HepG2 (cell line): Measurements from ENCODE around the gene TUBB3. TPM values are rescaled to one million over a fixed set of nuclear protein-coding genes. Genes with fewer than 3 reads are reported as not detected.

ENCODE experiments used
- ATF1 ChIP-seq: IDR thresholded peaks from 2 replicates; pipeline ENCODE4 v1.6.1; 2016; ENCODE audit warnings: mild to moderate bottlenecking, control low read depth
- ATF4 ChIP-seq, 2 experiments: fragments of 450-650 bp in 1 of 2; sonication (generic) in 1 of 2; formaldehyde crosslinking; IDR thresholded peaks; 2 replicates each; pipeline versions ENCODE4 v1.5.0 to v1.8.0; 2020 to 2022; ENCODE audit warnings: mild to moderate bottlenecking in 1 of 2, missing genetic modification reagents in 1 of 2
- BHLHE40 ChIP-seq: IDR thresholded peaks from 2 replicates; pipeline ENCODE4 v1.6.1; 2011; ENCODE audit warnings: low read length, improper control_type of control experiment
- GFI1 ChIP-seq: sonication (generic); formaldehyde crosslinking; IDR thresholded peaks from 2 replicates; pipeline ENCODE4 v1.5.0; 2020; ENCODE audit warnings: missing genetic modification reagents, mild to moderate bottlenecking, borderline replicate concordance
- HNRNPH1 ChIP-seq: fragments of 200-400 bp; formaldehyde crosslinking; optimal IDR thresholded peaks from 2 replicates; pipeline ENCODE3; 2017; ENCODE audit warnings: mild to moderate bottlenecking, low read depth, low read length
- MED1 ChIP-seq: sonication (generic); formaldehyde crosslinking; IDR thresholded peaks from 2 replicates; pipeline ENCODE4 v1.4.0; 2020; ENCODE audit warnings: missing genetic modification reagents
- MYNN ChIP-seq: sonication (generic); formaldehyde crosslinking; IDR thresholded peaks from 2 replicates; pipeline ENCODE4 v1.4.0; 2020; ENCODE audit warnings: mild to moderate bottlenecking, low read depth, missing genetic modification reagents
- RBM22 ChIP-seq: fragments of 200-400 bp; formaldehyde crosslinking; optimal IDR thresholded peaks from 2 replicates; pipeline ENCODE3; 2017; ENCODE audit warnings: mild to moderate bottlenecking, low read length, moderate library complexity
- SETDB1 ChIP-seq: sonication (generic); formaldehyde crosslinking; IDR thresholded peaks from 2 replicates; pipeline ENCODE4 v1.5.1; 2020; ENCODE audit warnings: missing genetic modification reagents, mild to moderate bottlenecking, borderline replicate concordance
- SNAPC4 ChIP-seq: sonication (generic); formaldehyde crosslinking; IDR thresholded peaks from 2 replicates; pipeline ENCODE4 v1.4.0; 2020; ENCODE audit warnings: mild to moderate bottlenecking, missing genetic modification reagents
- SNRNP70 ChIP-seq: fragments of 200-400 bp; formaldehyde crosslinking; IDR thresholded peaks from 2 replicates; pipeline ENCODE4 v1.6.1; 2017; ENCODE audit warnings: mild to moderate bottlenecking, low read depth, low read length, moderate library complexity
- STAG1 ChIP-seq: sonication (generic); formaldehyde crosslinking; IDR thresholded peaks from 2 replicates; pipeline ENCODE4 v1.4.0; 2020; ENCODE audit warnings: missing genetic modification reagents
- TFDP2 ChIP-seq: sonication (generic); formaldehyde crosslinking; IDR thresholded peaks from 2 replicates; pipeline ENCODE4 v1.4.0; 2020; ENCODE audit warnings: missing genetic modification reagents
- XRCC5 ChIP-seq: fragments of 200-400 bp; formaldehyde crosslinking; optimal IDR thresholded peaks from 2 replicates; pipeline ENCODE3; 2017; ENCODE audit warnings: mild to moderate bottlenecking, low read length
- ZBTB21 ChIP-seq: sonication (generic); formaldehyde crosslinking; IDR thresholded peaks from 2 replicates; pipeline ENCODE4 v1.4.0; 2020; ENCODE audit warnings: missing genetic modification reagents
- ZNF121 ChIP-seq: sonication (generic); formaldehyde crosslinking; IDR thresholded peaks from 2 replicates; pipeline ENCODE4 v1.5.0; 2020; ENCODE audit warnings: mild to moderate bottlenecking, missing genetic modification reagents
- ZNF138 ChIP-seq: sonication (generic); formaldehyde crosslinking; IDR thresholded peaks from 2 replicates; pipeline ENCODE4 v1.5.0; 2020; ENCODE audit warnings: mild to moderate bottlenecking, low read depth, missing genetic modification reagents
- ZNF430 ChIP-seq: sonication (generic); formaldehyde crosslinking; IDR thresholded peaks from 2 replicates; pipeline ENCODE4 v1.9.0; 2021; ENCODE audit warnings: mild to moderate bottlenecking, missing genetic modification reagents
- ZNF547 ChIP-seq: sonication (generic); formaldehyde crosslinking; IDR thresholded peaks from 2 replicates; pipeline ENCODE4 v1.5.1; 2020; ENCODE audit warnings: mild to moderate bottlenecking, missing genetic modification reagents
- ZNF644 ChIP-seq: IDR thresholded peaks from 2 replicates; pipeline ENCODE4 v1.6.1; 2016; ENCODE audit warnings: low read depth
- ZNF816 ChIP-seq: sonication (generic); formaldehyde crosslinking; IDR thresholded peaks from 2 replicates; pipeline ENCODE4 v1.8.0; 2022; ENCODE audit warnings: missing genetic modification reagents, mild to moderate bottlenecking, borderline replicate concordance
- ZNF891 ChIP-seq: sonication (generic); formaldehyde crosslinking; IDR thresholded peaks from 2 replicates; pipeline ENCODE4 v1.5.0; 2020; ENCODE audit warnings: mild to moderate bottlenecking, missing genetic modification reagents
- polyA plus RNA-seq, 8 experiments: library from polyadenylated mRNA; depleted of rRNA in 3 of 8; stranded (reverse) in 7 of 8; unstranded in 1 of 8; fragments of >200 nt; fragmentation: Illumina TruSeq in 4 of 8; extraction: Trizol in 4 of 8; gene quantifications; 2 replicates each; pipeline versions ENCODE4 v1.2.1 to v1.2.3, GENCODE V29; 2011 to 2016; ENCODE audit warnings: low read depth in 4 of 8, missing spikeins in 1 of 8, mixed read lengths in 1 of 8; ENCODE audit not compliant: insufficient read depth in 1 of 8
- total RNA-seq, 5 experiments: library from RNA; depleted of rRNA; stranded (reverse); fragments of >200 nt; fragmentation: Illumina TruSeq; extraction: Trizol; gene quantifications; 2 replicates each; pipeline ENCODE4 v1.2.3, GENCODE V29; 2016; ENCODE audit warnings: low read depth in 1 of 5
- TF ChIP-seq, protein P1 (sequence below): sonication (generic); formaldehyde crosslinking; IDR thresholded peaks from 2 replicates; pipeline ENCODE4 v1.4.0; 2020; ENCODE audit warnings: missing genetic modification reagents, mild to moderate bottlenecking, borderline replicate concordance

Gene TUBB3
- total and polyA plus RNA-seq, 2 of the 13 experiments (the other 11 are each of a cell fraction or from before 2014, with no cell fraction given) = 110 to 185 TPM

DNA sequence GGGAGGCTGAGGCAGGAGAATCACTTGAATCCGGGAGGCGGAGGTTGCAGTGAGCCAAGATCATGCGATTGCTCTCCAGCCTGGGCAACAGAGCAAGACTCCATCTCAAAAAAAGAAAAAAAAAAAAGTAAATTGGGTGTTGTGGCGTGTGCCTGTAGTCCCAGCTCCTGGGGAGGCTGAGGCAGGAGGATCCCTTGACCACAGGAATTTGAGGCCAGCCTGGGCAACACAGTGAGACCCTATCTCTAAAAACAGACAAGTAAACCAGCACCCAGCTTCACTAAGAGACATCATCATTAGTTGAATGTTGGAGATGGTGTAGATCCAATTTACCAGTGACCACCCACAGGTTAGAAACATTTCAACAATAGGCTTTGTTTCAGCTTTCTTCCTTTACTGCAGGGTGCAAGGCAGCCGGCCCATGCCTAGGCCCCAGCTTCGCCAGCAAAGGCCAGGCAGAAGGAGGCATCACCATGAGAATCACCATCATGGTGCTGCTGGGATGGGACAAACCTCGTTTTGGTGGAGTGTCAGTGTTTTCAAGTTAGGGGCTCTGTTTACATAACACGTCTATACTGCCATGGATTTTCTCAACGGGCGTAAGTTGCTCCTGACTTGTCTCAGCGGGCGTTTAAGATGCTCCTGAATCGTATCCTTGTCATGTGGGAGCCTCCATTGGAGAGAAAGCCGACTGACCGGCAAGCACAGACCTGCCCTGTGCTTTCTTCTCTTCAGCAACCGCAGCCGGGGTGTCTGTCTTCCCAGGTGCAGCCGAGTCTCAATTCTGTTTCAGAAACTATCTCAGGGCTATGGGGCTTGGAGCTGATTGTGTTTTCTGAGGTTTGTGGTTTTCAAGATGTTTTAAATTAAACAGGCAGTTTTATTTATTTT lies 42.4 kb upstream of the TUBB3 start (continued):
- TF ChIP-seq ZNF891 (CRISPR knock-in tag) = no peak
- no peak for TF ChIP-seq ZNF430 (CRISPR knock-in tag)
- TF ChIP-seq SETDB1 (CRISPR knock-in tag) = no peak
- TF ChIP-seq SNRNP70 = no peak
- TF ChIP-seq, protein P1, sequence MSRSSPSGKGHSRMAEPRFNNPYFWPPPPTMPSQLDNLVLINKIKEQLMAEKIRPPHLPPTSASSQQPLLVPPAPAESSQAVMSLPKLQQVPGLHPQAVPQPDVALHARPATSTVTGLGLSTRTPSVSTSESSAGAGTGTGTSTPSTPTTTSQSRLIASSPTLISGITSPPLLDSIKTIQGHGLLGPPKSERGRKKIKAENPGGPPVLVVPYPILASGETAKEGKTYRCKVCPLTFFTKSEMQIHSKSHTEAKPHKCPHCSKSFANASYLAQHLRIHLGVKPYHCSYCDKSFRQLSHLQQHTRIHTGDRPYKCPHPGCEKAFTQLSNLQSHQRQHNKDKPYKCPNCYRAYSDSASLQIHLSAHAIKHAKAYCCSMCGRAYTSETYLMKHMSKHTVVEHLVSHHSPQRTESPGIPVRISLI (CRISPR knock-in tag) = no peak
- no peak for TF ChIP-seq ZNF138 (CRISPR knock-in tag)
- TF ChIP-seq SNAPC4 (CRISPR knock-in tag) = no peak
- TF ChIP-seq ZNF547 = no peak
- no peak for TF ChIP-seq ZNF644 (CRISPR knock-in tag)
- TF ChIP-seq ZBTB21 = no peak
- TF ChIP-seq ZNF816 (CRISPR knock-in tag) = no peak
- TF ChIP-seq STAG1 = no peak
- peak; percentile 52 for TF ChIP-seq RBM22
- no peak for TF ChIP-seq HNRNPH1
- no peak for TF ChIP-seq TFDP2 (CRISPR knock-in tag)
- TF ChIP-seq MED1 (CRISPR knock-in tag) = no peak
- no peak for TF ChIP-seq BHLHE40
- TF ChIP-seq XRCC5 = no peak
- TF ChIP-seq ATF4 (CRISPR knock-in tag; IDR thresholded peaks at IDR 0.05) = no peak
- peak; percentile 89 for TF ChIP-seq ZNF121 (CRISPR knock-in tag)
- no peak for TF ChIP-seq GFI1 (CRISPR knock-in tag)
- TF ChIP-seq MYNN = no peak
- no peak for TF ChIP-seq ATF1
